ENCODE measurements around the gene OSTN.

GRCh38 chr3:191154827-191155226, 44.2 kb upstream of the OSTN start:
- TF ChIP-seq, protein P1, sequence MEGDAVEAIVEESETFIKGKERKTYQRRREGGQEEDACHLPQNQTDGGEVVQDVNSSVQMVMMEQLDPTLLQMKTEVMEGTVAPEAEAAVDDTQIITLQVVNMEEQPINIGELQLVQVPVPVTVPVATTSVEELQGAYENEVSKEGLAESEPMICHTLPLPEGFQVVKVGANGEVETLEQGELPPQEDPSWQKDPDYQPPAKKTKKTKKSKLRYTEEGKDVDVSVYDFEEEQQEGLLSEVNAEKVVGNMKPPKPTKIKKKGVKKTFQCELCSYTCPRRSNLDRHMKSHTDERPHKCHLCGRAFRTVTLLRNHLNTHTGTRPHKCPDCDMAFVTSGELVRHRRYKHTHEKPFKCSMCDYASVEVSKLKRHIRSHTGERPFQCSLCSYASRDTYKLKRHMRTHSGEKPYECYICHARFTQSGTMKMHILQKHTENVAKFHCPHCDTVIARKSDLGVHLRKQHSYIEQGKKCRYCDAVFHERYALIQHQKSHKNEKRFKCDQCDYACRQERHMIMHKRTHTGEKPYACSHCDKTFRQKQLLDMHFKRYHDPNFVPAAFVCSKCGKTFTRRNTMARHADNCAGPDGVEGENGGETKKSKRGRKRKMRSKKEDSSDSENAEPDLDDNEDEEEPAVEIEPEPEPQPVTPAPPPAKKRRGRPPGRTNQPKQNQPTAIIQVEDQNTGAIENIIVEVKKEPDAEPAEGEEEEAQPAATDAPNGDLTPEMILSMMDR (conservative IDR thresholded peaks at IDR 0.05; ENCODE audit: low read depth in 2 of 2), result no peak
- TF ChIP-seq EZH2 (IDR thresholded peaks at IDR 0.05; ENCODE audit: low read depth, unreplicated experiment) (no peak), ZNF331 (CRISPR knock-in tag; IDR thresholded peaks at IDR 0.05; ENCODE audit: low read depth) (no peak), REST (IDR thresholded peaks at IDR 0.05; ENCODE audit: unreplicated experiment) (no peak)

Measured in GM23338 (cell line).